Stimulated activated CD4-positive, alpha-beta T cell treated with anti-CD3 and anti-CD28 coated beads, Interleukin-1b, Interleukin-23, amount 100 ng/mL, for 1 hour (primary cell): ENCODE results near the gene SUOX.
"Not testable (repeated sequence)": the region's sequence is repeated elsewhere in the genome, so short reads cannot be mapped to it uniquely, and the experiment has no call there.

Experiments
- DNase-seq, 2 donors: peaks; one replicate each; pipeline ENCODE4 v3.0.0-alpha.2; 2020; ENCODE audit warnings: low read depth in 2 of 2

SUOX gene

GRCh38 chr12:55996715-55997534 lies at the start of gene SUOX:
Gene SUOX (plus strand): TSS chr12:55997276. CDS start chr12:56002222, 4,946 bp downstream.
- DNase-seq: no peak

DNA sequence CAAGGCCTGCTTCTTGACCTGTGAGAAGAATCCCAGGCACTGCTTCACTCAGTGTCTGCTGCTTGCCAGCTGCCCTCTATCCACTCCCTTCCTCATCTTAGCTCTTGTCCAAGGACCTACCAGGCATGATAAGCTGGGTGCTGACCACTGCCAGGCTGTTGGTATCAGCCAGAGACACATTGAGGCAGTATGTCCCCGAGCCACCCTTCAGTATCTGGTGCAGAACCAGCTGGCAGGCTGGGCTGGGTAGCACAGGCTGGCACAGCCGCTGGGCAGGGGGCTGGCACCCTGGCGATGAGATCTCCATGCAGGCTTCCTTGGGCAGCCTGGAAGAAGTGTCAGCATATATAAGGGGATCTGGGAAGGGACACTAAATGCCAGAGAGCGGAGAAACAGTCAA lies 41.7 kb upstream of the SUOX start:
- no peak for DNase-seq

DNA sequence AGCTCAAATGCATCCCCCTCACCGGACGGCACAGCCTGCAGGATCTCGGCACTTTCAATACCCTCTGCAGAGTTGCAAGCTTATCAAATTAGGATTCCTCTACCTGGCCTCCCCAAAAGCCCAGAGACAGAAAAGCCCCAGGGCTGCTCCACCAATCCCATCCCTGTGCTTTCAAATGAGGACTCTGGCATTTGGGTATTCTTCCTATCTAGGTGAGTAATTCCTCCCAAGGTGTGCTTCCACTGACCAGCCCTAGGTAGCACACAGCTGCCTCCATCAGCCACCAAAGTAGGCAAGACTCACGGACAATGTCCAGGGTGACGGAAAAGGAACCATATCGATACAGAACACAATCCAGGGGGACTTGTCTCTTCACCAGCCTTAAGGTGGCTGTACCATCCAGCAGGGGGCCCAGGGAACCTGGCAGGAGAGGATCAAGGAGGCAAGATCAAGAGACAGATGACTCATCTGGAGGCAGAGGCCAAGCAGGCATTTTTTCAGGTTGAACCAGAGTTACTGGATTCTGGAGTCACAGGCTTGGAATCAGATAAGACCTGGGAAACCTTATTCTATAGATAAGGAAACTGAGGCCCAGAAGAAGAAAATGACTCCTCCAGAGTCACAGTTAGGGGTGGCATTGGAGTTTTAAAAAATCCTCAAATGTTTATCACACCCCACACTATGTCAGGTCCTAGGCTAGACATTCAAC lies 41.1 kb upstream of the SUOX start:
- no peak for DNase-seq

GRCh38 chr12:55957106-55957859 lies 39.8 kb upstream of the SUOX start:
- DNase-seq: no peak

GRCh38 chr12:55963760-55964159 lies 33.3 kb upstream of the SUOX start:
- no peak for DNase-seq

- no peak for DNase-seq
These were observed 31.8 kb upstream of the SUOX start for GRCh38 chr12:55965240-55965639.

DNA sequence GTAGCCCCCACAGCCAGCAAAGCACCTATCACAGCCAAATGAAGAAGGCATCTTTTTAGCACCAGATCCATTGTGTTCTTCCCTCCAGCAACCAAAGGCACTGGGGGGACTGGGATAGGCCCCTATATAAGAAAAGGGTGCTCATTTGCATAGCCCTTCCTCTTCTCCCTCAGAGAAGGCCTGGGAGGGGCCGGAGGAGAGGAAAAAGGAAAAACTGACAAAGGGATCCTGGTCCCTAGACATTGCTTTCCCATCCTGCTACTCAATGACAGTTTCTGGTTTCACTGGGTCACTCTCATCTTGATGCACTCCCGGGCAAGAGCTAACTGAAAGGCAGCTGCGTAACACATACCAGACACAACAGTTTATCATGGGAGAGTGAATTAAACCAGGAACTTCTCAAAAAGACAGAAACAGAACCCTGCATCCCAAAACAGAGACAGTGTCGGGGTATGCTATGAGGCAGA lies 31.1 kb upstream of the SUOX start, which contains the start of gene PMEL:
PMEL (minus strand) TSS at position 102 of the 467 bp plus-strand sequence; CDS start at position 71, 31 bp downstream.
- DNase-seq: no peak

GRCh38 chr12:55966408-55967281 lies 30.4 kb upstream of the SUOX start, which contains the start of gene CDK2:
Gene CDK2 (plus strand): TSS chr12:55966830. CDS start chr12:55967009, 179 bp downstream.
- peak; percentile 64 to 87 for DNase-seq

DNA sequence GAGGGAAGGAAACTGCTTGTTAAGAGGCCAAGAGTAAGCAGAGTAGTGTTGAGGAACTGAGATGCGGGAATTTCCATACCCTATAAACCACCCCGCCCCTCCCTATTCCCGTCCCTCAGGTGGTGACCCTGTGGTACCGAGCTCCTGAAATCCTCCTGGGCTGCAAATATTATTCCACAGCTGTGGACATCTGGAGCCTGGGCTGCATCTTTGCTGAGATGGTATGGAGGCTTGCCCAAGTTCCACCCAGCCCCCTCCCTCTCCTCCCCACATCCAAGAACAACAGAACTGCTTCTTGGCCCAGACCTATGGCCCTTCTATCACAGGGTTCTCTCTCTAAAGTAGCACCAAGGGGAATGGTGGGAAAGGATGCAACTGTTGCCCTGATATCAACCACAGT lies 27.7 kb upstream of the SUOX start:
- DNase-seq: no peak

- DNase-seq: no peak
These were observed 26.3 kb upstream of the SUOX start for GRCh38 chr12:55970775-55971174.

- DNase-seq: no peak
These were observed 25.0 kb upstream of the SUOX start for GRCh38 chr12:55972042-55972441.

DNA sequence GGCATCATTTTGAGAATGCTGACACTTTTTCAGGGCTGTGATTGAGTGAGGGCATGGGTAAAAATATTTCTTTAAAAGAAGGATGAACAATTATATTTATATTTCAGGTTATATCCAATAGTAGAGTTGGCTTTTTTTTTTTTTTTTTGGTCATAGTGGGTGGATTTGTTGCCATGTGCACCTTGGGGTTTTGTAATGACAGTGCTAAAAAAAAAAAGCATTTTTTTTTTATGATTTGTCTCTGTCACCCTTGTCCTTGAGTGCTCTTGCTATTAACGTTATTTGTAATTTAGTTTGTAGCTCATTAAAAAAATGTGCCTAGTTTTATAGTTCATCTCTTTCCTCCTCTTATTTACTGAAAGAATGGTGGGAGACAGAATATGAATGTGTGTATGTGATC lies 24.6 kb upstream of the SUOX start:
- no peak for DNase-seq

- DNase-seq: no peak
These were observed 24.0 kb upstream of the SUOX start for GRCh38 chr12:55972911-55973598.

DNA sequence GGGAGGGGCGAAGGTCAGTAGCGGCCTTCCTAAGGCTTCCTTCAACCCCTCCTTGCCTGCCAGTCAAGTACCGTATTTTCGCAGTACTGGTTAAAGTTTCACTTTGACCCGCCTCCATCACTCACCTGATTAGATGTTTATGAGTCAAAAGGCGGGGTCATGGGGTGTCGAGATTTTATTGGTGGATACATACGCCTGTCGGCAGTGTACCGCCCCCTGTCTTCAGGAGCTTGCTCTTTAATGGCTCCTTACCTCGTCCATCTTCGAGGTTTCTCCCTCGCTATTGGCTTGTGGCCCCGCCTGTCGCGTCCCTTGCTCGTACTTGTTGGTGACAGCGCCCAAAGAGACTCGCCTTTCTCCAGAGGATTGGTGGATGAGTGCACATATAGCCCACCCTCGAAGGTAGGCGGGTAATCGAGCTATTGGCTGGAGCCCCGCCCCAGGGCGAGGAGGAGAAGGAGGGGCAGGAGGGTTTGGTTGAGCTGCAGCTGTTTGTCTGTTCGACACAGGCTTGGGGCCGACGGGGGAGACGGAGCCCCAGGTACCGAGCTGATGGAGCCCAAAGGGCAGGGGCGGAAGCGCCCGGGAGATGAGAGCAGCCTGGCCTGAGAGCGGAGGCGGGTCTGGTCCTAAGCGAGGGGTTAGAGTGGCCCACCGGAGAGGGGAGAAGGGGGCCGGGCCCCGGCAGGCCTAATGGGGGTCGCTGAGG lies 23.3 kb upstream of the SUOX start, which contains the start of gene RAB5B:
RAB5B (plus strand) TSS at position 480 of the 709 bp plus-strand sequence. CDS start 12,883 bp downstream, outside the sequence.
- peak; percentile 87 to 95 for DNase-seq

DNA sequence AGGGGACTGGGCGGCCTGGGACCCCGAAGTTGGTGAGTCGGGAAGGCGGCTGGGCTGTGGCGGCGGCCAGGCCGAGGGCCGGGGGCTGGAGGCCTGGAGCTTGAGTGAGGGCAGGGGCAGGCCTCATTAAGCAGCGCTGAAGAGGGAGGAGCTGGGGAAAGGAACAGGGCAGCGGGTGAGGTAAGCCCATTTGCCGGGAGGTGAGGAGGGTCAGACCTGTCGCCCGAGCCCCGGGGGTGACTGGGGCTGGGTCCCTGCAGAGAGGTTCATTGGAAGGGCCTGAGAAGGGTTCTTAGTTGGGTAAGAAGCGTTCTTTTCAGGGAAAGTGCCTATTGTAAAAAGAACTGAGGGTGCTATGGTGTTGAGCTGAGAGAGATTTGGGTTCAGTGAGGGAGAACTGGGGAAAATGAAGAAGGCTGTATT lies 22.8 kb upstream of the SUOX start:
- peak in 1 of 2 donors; percentile 4 for DNase-seq

DNA sequence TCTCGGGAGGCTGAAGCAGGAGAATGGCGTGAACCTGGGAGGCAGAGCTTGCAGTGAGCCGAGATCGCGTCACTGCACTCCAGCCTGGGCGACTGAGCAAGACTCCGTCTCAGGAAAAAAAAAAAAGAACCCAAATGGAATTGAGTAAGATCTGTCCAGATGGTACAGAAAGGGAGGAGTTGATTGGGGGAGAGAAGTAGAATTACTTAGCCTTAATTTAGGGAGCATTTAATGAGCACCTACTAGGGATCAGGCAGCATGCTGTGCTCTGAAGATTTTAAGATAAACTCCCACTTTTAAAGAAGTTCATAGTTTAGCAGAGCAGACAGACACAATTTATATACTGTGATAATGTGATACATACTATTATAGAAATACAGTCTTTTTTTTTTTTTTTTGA lies 18.7 kb upstream of the SUOX start:
- no peak for DNase-seq

DNA sequence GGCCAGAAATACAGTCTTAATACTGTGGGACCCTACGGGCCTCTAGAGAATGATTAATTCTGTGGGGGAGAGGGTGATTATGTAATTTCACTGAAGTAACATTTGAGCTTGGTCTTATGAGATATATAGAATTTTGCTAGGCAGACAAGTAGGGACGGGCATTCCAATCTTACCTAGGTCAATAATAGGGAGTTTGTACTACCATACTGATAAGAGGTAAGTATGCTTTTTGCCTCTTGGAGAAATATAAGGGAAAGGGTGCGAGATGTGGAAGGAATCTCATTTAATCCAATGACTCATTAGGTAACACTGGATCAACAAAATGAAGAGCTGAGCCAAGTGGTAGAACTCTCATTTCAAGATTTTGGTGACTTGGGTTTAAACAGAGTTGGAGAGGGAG lies 18.0 kb upstream of the SUOX start:
- DNase-seq: no peak

DNA sequence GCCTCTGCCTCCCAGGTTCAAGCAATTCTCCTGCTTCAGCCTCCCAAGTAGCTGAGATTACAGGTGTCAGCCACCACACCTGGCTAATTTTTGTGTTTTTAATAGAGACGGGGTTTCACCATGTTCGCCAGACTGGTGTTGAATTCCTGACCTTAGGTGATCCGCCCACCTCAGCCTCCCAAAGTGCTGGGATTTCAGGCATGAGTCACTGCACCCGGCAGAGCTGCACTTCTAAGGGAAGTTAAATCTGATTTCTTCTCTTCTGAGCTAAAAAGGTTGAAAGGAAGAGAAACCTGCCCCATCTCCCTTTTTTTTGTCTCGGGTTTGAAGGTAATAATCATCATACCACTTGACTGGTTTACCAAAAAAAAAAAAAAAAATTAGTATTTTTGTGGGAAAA lies 15.2 kb upstream of the SUOX start:
- DNase-seq: not testable (repeated sequence)

GRCh38 chr12:55982319-55982936 lies 14.6 kb upstream of the SUOX start:
- no peak for DNase-seq
